ENCODE results near the gene KLF1.

GRCh38 chr19:12868540-12869112, 18.4 kb downstream of the KLF1 start:
- TF ChIP-seq CTCF (IDR thresholded peaks at IDR 0.05; ENCODE audit: poor library complexity, severe bottlenecking) (no peak), POLR2AphosphoS5 (IDR thresholded peaks at IDR 0.05) (no peak), EP300 (conservative IDR thresholded peaks at IDR 0.05; ENCODE audit: poor library complexity, severe bottlenecking) (no peak), REST (IDR thresholded peaks at IDR 0.05; ENCODE audit: borderline replicate concordance) (no peak), TAF1 (IDR thresholded peaks at IDR 0.05; ENCODE audit: low read depth) (no peak), RAD21 (conservative IDR thresholded peaks at IDR 0.05) (no peak), EZH2 (IDR thresholded peaks at IDR 0.05; ENCODE audit: borderline replicate concordance, insufficient read depth, low read length, poor library complexity, severe bottlenecking) (no peak)
